ENCODE measurements around the gene PGAM2. TPM values are rescaled to one million over a fixed set of nuclear protein-coding genes. Genes with fewer than 3 reads are reported as not detected.

Gene PGAM2
- total and polyA plus RNA-seq, 8 donors = 0.92 to 5.8 (median 3.7) TPM; not detected in 4

GRCh38 chr7:44110719-44111635 lies 45.6 kb upstream of the PGAM2 start:
- H3K36me3 ChIP-seq = peaks cover 4 to 93% (median 85%) of the 10 kb centered on the region in 4 donors
- peaks cover under 1 to 40% (median 17%) of the 10 kb centered on the region in 4 donors for H3K4me1 ChIP-seq
- DNase-seq = peak in 1 of 2 donors; percentile 59
- peak overlapping the region in 1 of 5 donors; percentile 34 for H3K27ac ChIP-seq
- intact Hi-C loops (cut with DNase I; ENCODE audit: low total_unique reads) = no loop called here
- 64 to 75% (median 71%) methylated on average over 25 to 27 of the region's 27 CpGs for WGBS, 5 donors
- H3K27me3 ChIP-seq = peaks cover 0 to 8% (median 0%) of the 10 kb centered on the region in 3 donors
- no peak for TF ChIP-seq EP300 (IDR thresholded peaks at IDR 0.05)
- H3K9me3 ChIP-seq = no peaks in the 10 kb centered on the region
- no peak overlapping the region for H3K4me3 ChIP-seq

GRCh38 chr7:44109991-44110390 lies 44.6 kb upstream of the PGAM2 start:
- Histone ChIP-seq H3K4me3 (no peak overlapping the region), H3K9me3 (no peaks in the 10 kb centered on the region), H3K27ac (peak overlapping the region in 2 of 5 donors; percentile 12 to 37), H3K36me3 (peaks cover 0 to 83% (median 75%) of the 10 kb centered on the region in 4 donors), H3K27me3 (peaks cover 0 to 18% (median 6%) of the 10 kb centered on the region in 3 donors), H3K4me1 (peaks cover 5 to 46% (median 25%) of the 10 kb centered on the region in 4 donors)
- 92 to 94% (median 93%) methylated on average over 16 to 18 of the region's 18 CpGs for WGBS, 5 donors
- DNase-seq = no peak
- intact Hi-C loops (cut with DNase I; ENCODE audit: low total_unique reads) = no loop called here
- TF ChIP-seq POLR2AphosphoS5 (IDR thresholded peaks at IDR 0.05) = no peak
- TF ChIP-seq EP300 (IDR thresholded peaks at IDR 0.05) = no peak
- TF ChIP-seq CTCF (IDR thresholded peaks at IDR 0.05) = no peak
- TF ChIP-seq POLR2A (IDR thresholded peaks at IDR 0.05) = no peak

- intact Hi-C loops (cut with DNase I; ENCODE audit: low total_unique reads) = no loop called here
- TF ChIP-seq POLR2AphosphoS5 (IDR thresholded peaks at IDR 0.05) (no peak), CTCF (IDR thresholded peaks at IDR 0.05) (no peak), EP300 (IDR thresholded peaks at IDR 0.05) (no peak), POLR2A (IDR thresholded peaks at IDR 0.05) (no peak)
- Histone ChIP-seq H3K36me3 (peaks cover 0 to 74% (median 66%) of the 10 kb centered on the region in 4 donors), H3K27ac (peak overlapping the region in 3 of 5 donors; percentile 23 to 93 (median 37)), H3K27me3 (peaks cover 0 to 27% (median 16%) of the 10 kb centered on the region in 3 donors), H3K4me1 (peaks cover 5 to 55% (median 32%) of the 10 kb centered on the region in 4 donors), H3K9me3 (no peaks in the 10 kb centered on the region), H3K4me3 (no peak overlapping the region)
- no peak for DNase-seq
- 83 to 88% (median 84%) methylated on average over 16 to 21 of the region's 21 CpGs for WGBS, 5 donors
Measured at GRCh38 chr7:44108768-44109750, 43.7 kb upstream of the PGAM2 start.

- no peak overlapping the region for H3K4me3 ChIP-seq
- WGBS, 5 donors = 83 to 92% (median 84%) methylated on average over 19 to 21 of the region's 21 CpGs
- H3K27ac ChIP-seq = peak overlapping the region in 3 of 5 donors; percentile 88 to 93 (median 92)
Measured at GRCh38 chr7:44107961-44108767, 42.8 kb upstream of the PGAM2 start.

More at GRCh38 chr7:44107961-44108767, 42.8 kb upstream of the PGAM2 start:
- peaks cover 0 to 36% (median 23%) of the 10 kb centered on the region in 3 donors for H3K27me3 ChIP-seq
- peaks cover 5 to 64% (median 35%) of the 10 kb centered on the region in 4 donors for H3K4me1 ChIP-seq
- H3K36me3 ChIP-seq = peaks cover 0 to 65% (median 59%) of the 10 kb centered on the region in 4 donors
- TF ChIP-seq POLR2A (IDR thresholded peaks at IDR 0.05) (no peak), CTCF (IDR thresholded peaks at IDR 0.05) (no peak), POLR2AphosphoS5 (IDR thresholded peaks at IDR 0.05) (no peak), EP300 (IDR thresholded peaks at IDR 0.05) (no peak)
- no peak for DNase-seq
- H3K9me3 ChIP-seq = no peaks in the 10 kb centered on the region
- intact Hi-C loops (cut with DNase I; ENCODE audit: low total_unique reads) = no loop called here
